KG1 (cell line): ENCODE data around the gene SLC39A9.
A peak's percentile ranks its signal among the peaks of the same experiment; 100 is the strongest.

ENCODE experiments used
- DNase-seq: peaks from one replicate; lab custom pipeline; 2025; lab: John Stamatoyannopoulos, UW

Gene SLC39A9, protein sequence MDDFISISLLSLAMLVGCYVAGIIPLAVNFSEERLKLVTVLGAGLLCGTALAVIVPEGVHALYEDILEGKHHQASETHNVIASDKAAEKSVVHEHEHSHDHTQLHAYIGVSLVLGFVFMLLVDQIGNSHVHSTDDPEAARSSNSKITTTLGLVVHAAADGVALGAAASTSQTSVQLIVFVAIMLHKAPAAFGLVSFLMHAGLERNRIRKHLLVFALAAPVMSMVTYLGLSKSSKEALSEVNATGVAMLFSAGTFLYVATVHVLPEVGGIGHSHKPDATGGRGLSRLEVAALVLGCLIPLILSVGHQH

DNA sequence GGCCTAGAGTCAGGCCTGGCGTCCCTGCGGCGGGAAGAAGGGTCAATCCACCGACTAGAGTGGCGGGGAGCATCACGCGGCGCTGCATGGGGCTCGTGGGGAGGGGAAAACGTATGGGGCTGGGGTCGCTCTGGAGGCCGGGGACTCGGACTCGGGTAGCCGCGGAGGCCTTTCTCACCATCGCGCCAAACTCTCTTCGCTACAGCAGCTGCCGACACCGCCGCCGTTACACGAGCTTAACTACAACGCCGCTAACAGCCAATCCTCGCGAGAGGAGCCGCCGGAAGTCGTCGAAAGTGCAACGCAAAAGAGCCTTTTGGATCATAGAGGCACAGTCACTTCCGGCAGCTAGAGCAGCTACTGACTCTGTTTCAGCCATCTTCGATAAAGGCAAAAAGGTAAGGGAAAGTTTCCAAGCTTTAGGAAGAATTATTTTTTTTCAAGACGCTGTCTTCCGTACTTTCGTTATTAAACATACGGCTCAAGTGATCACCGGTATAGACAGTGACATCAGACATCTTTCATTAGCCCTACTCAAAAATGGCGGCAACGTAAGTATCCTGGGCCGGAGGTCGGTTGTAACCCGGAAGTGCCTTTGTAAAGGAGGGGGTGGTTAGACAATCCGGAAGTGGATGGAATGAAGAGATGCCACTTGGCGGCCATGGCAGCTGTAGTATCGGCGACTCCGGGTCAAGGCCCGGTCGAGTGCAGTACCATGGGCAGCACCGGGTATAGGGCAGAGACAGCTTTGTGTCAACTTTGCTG, at the start of gene SLC39A9, which contains the start of gene ERH:
TSS of gene SLC39A9 (plus strand) at position 640 of the 765 bp plus-strand sequence. CDS start 678 bp downstream, outside the sequence.
TSS of gene ERH (minus strand) at position 247 of the 765 bp plus-strand sequence. CDS start at position 181, 66 bp downstream.
- peak; percentile 99 for DNase-seq

DNA sequence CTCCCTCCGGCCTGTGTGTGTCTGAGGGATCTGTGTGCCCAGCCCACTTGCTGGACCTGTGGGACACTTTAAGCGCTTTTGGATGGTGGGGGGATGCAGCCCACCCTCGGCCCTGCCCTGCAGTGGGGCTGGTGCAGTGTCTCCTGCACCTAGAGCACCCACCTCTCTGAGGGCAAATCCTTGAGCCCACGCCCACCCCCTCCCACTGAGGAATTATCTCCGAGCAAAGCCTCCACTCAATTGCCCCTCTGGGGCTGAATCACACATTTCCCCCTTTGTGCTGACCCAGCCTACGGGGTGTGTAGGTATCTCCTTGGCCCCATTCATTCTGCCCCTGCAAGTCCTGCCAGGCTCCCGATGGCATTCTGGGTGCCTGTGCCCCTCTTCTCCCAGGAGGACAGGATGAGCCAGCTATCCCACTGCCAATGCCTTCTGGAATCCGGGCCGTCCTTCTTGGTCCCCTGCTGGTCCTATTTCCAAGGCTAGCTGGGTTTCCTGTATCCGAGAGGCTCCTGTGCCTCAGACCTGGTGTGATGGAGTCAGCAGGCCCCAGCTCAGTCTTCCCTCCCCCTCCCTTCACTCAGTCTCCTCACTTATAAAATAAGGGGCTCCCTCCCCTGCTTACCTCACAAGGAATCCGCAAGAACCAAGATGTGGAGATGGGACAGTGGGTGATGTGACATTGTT, 49.3 kb upstream of the SLC39A9 start:
- DNase-seq = no peak

DNA sequence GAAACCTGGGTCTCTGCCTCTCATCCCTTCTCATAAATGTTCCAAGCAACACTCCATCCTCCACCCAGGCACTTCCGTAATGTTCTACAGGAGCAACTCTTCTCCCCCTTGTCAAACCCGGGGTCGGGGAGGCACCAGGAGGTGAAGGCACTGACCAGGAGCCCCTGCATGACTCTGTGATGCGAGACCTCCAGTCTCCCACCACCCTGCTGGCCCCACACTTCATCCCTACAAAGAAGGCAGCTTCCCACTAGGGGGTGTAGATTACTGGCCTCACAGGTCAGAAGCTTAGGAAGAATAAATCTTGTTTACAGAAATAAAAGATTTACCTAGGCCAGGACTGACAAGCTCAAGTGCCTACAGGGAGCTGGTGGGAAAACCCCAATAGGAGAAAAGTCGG, 47.6 kb upstream of the SLC39A9 start:
- DNase-seq = no peak

DNA sequence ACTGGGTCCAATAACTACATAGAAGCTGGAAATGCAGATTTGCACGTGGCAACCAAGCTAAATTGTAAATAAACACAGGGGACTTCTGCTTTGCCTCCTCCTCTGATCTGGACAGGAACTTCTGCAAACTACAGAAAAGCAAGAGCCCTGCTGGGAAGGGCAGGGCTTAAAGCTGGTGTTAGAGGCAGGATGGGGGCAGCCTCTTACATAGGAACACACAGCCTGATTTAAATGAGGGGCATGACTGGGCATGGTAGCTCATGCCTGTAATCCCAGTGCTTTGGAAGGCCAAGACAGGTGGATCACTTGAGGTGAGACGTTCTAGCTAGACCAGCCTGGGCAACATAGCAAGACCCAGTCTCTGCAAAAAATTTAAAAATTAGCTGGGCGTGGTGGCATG, 47.1 kb upstream of the SLC39A9 start:
- no peak for DNase-seq

DNA sequence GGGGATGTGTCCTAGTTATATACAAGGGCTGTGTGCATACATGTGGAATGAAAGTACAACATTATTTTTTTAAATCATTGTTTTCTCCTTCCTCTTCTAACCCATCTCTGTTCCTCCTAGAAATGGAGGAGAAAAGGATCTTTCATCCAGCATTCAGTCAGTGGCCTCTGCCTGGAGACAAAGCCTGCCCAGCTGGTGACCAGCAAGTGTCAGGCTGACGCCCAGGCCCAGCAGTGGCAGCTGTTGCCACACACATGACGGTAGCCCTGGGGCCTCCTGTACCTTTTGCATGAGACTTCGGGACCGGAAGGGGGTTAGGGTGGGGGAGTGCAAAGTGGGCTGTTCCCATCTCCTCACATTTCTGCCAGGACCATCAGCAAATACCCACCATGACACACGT, 46.6 kb upstream of the SLC39A9 start:
- no peak for DNase-seq

DNA sequence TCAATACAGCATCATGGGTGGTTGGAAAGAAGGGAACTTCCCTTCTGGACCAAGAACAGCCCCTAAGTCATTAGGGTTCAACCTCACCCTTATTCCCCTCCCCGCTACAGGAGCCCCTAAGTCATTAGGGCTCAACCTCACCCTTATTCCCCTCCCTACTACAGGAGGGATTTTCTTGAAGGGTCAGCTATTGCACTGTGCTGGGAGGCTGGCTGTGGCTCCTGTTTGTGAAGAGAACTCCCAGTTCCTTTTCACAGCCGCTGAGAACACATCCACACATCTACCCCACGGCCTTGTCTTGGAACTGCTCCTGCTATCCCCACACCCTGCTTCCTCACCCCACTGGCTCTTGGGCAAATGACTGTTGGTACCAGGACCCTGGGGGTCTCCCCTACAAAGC, 45.3 kb upstream of the SLC39A9 start:
- no peak for DNase-seq

DNA sequence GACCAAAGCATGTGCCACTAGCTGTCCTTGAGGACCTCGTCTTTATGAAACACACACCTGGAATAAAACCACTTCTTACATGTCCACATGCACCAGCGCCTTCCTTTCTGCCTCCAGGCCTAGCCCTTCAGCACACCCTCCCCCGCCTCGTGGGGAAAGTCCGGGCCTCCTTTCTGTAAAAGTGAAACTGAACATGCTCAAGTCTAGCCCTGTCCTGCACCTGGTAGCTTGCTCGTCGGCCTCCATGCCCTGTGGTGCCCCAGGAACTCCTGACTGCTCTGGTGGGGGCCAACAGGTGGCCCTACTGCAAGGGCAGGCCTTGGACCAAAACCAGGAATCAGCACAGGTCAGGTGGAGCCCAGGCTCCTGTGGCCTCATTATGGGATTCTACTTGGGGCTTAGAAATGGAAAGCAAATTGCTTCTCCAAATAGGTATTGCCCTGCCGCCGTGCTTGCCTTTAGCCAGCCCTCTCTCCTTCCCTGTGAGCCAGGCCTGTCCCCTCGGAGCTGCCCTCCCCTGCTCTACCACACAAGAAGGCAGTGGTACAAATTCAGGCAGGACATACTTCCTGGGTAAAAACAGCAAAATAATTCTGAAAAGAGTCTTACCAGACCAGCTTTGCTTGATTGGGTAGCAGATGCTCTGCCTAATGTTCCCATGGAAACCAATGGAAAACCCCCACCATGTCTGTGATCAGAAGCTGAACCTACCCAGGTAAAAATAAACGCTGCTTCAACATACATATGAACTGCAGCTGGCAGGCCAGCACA, 43.9 kb upstream of the SLC39A9 start:
- no peak for DNase-seq

DNA sequence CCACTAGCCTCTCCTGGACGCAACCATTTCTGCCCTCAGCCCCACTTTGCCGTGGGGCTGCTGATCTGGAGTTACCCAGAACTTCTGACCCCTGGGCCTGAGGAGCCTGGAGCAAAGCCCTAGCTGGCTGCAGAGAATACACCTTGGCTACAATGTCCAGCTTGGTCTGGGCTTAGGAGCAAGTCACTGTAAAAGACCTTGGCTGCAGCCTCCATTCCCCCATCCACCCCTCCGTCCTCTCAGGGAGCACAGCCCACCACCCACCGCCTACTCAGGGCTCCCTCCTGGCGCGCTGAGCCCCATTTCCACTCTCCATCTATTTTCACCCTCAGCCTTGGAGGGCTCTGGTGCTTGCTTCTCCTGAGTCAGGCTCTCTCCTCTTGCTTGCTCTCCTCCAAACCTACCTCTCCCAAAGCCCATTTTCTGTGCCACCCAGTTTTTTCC, 43.3 kb upstream of the SLC39A9 start:
- no peak for DNase-seq

DNA sequence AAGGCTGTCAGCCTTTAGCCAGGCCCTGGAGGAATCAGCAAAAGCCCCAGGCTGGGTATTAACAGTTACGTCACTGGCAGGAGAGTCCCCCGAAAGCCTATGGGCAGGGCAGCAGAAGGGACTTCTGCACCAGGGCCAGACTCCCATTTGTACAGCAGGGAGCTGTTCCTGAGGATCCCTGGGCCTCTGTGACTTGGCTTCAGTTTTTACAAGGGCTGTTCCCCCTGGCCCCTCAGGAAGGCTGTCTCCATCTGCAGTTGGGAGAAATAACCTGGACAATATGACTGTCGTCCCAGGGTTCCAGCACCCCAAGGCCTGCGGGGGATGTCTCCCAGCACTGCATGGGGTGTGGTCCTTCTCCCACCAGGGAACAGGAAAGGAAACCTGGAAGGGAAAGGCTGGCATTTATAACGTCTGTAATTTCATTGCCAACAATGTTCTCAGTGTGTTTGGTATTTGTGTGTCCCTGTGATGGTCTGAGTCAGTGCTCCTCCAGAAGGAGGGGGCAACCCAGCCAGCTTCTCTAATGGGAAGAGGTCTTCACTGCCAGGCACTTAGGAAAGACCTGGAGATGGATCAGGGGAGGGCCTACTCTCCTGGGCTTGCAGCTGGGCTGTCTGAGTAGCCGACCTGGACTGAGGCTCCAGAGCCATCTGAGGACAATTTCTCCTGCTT, 42.7 kb upstream of the SLC39A9 start:
- DNase-seq = no peak

DNA sequence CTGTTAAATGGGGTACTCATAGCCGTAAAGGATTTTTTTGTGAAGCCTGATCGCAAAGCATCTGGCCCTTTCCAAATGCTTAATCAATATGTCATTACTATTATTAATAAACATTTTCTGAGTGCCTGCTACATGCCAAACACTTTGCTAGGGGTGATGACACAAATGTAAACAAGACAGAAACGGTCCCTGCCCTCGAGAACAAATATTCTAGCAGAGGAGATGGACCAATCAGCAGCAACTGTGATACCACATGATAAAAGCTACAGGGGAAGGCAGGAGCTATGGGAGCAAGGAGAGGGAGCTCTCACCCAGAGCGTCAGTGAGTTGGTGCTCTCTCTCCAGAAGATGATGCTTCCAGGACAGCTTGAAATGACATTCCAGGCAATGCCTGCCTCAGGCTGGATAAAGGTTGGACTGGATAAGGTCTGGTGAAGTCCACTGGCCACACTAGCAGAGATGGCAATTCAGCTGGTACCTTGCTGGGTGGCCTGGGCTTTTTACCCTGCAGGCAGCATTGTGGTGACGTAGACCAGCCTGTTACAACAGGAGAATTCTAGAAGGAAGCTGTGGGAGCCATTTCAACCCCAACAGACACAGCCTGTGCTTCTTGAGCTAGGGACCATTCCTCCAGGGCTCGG, 41.5 kb upstream of the SLC39A9 start:
- DNase-seq = no peak

DNA sequence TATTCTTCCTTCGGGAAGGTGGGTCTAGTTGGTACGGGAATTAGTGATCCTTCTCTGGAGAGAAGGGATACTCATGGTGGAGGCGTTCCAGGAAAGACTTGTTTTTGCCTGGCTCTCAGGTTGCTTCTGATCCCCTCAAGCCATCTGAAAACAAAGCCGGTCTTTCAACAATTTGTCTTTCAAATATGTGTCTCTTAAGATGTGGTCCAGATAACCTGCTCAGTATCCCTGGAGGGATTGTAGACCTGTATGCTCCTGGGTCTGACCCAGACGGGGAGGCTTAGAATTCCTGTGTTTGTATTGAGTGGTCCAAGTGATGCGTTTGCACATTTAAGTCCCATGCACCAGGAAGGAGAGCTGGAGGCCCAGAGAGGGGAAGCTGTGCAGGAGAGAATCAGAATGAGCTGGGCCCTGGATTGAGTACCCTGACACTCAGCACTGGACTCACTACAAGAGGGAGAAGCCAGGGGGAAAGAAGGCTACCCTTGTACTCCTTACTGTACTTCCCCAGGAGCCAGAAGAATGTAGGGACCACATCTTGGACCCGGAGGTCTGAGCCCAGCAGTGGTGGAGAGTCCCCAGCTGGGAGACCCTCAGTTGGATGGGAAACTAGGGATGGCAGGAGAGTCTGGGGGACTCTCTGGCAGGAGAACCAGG, 40.8 kb upstream of the SLC39A9 start:
- no peak for DNase-seq

DNA sequence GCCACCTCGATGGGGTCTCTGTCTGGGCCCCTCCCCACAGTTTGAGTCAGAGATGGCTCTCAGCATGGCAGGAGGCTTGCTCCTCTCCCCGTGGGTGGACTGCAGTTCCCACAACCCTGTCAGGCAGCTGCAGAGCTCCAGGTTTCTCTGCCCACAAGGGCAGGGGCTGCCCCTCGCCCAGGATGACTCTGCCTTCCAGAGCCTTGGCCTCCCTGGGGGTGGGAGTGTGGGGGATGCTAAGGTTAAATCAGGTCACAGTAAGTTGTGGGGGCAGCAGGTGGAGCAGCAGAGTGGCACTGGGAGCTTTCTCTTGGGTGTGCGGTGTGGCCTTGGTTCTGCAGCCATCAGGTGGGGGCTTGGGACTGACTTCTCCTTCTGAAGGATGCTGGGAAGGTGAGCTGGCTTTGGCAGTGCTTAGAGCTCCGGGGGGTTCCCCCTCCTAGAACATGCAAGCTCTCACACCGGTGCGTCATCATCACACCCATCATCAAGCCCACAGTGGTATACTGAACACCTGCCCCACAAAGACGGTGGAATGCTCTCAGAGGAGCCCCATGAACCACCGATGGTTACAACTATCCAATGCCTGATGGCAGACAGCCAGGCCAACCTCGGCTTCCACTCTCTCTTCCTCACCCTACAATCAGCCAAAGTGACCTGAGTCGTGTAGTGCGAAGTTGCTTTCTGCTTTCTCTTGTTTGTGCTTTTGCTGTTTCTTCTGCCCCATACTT, 40.1 kb upstream of the SLC39A9 start:
- DNase-seq = no peak

DNA sequence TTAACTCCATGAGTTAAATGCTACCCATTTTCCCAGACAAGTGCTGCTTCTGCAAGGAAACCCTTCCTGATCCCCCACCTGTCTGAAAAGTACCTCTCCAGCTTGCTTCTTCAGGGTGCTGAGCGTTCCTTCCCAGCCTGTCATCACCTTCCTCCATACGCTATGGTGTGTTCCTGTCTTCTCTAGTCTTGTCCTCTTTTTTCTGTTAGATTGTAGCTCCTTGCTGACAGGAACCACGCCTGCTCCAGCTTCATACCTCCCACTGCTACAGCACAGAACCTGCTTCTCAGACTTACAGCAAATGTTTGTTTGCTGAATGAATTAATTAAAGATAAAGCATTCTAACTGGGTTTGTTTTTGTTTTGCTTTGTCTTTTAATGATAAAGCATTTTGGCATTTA, 39.5 kb upstream of the SLC39A9 start:
- no peak for DNase-seq

DNA sequence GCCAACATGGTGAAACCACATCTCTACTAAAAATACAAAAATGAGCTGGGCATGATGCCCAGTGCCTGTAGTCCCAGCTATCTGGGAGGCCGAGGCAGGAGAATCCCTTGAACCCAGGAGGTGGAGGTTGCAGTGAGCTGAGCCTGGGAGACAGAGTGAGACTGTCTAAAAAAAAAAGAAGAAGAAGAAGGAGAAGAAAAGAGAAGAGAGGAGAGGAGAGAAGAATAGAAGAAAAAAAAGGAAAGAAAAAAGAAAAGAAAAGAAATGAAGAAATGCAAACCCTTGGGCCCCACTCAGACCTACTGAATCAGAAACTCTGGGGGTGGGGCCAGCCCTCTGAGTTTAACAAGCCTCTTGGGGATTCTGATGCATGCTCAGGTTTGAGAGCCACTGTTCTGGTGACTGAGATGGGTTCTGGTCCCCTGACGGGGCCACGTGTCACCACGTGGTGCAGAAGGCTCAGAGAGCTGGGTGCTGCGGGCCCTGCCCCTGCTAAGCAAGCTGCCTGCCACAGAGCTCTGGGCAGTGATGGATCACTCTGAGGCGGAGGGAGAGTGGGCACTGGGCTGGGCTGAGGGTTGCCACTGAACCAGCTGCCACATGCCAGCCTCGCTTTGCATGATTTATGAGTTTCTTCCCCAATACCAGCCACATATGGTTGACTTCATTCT, 37.9 kb upstream of the SLC39A9 start:
- no peak for DNase-seq

DNA sequence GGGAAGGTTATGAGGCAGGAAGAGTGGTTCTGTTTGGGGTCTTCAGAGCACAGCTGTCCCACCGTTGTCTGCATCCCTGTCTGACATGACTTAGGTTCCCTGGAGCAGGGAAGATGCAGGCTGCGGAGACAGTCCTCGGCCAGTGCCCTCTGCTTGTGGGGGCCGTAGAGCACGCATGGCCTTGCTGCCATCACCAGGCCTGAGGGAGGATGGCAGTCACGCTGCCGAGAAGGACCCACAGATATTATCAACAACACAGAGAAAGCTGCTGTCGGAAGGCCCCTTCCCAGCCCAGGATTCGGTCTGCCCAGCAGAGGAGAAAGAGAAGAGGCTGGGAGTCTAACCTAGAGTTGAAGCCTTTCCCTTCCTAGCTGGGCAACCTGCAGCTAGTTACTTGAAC, 35.4 kb upstream of the SLC39A9 start:
- DNase-seq = no peak

DNA sequence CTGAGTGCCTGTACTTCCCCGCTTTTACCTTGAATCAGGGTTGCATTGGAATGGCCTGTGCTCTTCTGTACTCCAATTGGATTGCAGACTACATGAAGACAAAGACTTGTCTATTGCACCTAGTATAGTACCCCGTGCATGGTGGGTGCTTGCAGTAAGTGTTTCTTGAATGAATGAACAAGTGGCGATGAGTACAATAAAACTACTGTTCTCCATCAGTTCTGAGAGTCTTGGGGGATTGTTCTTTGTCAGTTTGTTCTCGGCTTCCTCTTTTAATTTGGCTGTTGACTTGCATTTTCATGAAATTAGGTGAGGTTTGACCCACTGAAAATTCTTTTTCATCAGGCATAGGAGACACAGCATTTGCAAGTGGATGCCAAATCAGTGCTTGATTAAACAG, 34.5 kb upstream of the SLC39A9 start:
- DNase-seq = no peak

DNA sequence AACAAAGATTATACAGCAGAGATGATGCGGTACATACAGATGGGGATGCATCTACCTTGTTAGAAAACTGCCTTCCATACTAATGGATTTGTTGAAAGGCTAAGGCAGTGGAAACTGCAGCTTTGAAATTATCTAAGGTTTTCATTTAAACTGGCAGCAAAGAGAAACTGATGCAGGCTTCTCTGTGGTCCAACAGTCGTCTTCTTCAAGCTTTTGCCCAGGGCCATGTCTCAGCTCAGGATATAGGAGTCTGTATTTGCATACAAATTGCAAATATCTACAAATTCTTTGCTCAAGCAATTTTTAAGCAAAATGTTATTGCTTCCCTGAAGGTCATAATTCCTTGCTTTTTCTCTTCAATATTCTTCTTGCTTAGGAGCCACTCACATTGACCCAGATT, 34.1 kb upstream of the SLC39A9 start:
- no peak for DNase-seq

DNA sequence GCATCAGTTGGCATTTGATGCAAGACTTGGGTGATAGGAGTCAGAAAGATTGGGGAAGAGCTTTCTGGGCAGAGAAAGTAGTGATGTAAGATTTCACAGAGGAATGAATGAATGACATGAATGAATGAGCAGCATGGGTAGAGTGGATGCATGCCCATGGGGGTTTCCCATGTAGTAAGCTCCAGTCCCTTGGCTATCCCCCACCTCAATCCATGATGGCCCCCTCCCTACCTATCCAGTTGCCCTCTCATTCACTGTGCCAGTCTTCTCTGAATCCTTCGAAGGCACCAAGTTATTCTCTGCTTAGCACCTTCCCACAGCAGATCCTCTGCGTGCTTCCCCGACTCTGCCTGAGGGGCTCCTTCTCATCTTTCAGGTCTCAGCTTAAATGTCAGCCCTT, 32.4 kb upstream of the SLC39A9 start:
- DNase-seq = no peak

DNA sequence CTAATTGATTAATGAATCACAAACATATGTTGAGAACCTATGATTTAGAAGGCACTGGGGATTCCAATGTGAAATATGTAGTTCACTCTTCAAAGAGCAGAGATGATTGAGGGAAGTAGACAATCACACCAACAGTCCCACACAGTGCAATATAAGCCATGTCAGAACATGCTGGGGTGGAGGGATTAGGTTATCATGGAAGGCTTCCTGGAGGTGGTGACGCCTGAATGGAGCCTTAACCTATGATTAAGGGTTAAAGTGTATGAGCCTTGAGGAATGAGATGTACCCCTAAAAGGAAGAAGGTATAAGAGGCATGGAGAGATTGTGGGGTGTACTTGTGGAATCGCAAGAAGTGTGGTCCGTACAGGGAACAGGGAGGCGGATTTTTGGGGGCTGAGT, 31.7 kb upstream of the SLC39A9 start:
- no peak for DNase-seq
